Smooth muscle cell (in vitro differentiated cells): ENCODE measurements around the gene CENPN. TPM values are rescaled to one million over a fixed set of nuclear protein-coding genes. Genes with fewer than 3 reads are reported as not detected.
A peak's percentile ranks its signal among the peaks of the same experiment; 100 is the strongest.

Source experiments
- DNase-seq: peaks from one replicate; lab custom pipeline; 2025; ENCODE audit not compliant: unreplicated experiment; lab: John Stamatoyannopoulos, UW
- H2AFZ ChIP-seq: fragments of 200-600 bp; sonication (generic); 2 replicates; pipeline ENCODE4 v1.6.0; 2016; ENCODE audit warnings: antibody characterized with exemption, low read depth, mild to moderate bottlenecking
- H3F3A ChIP-seq: fragments of 200-600 bp; sonication (generic); 2 replicates; pipeline ENCODE4 v1.6.0; 2017; ENCODE audit warnings: antibody characterized with exemption, low read depth
- H3K27ac ChIP-seq: fragments of 200-600 bp; sonication (generic); 2 replicates; pipeline ENCODE4 v1.5.1; 2016; ENCODE audit warnings: low read depth, mild to moderate bottlenecking
- H3K27me3 ChIP-seq: fragments of 200-600 bp; sonication (generic); 2 replicates; pipeline ENCODE4 v1.6.1; 2016; ENCODE audit warnings: low read depth, mild to moderate bottlenecking
- H3K36me3 ChIP-seq: fragments of 200-600 bp; sonication (generic); 2 replicates; pipeline ENCODE4 v1.5.1; 2016; ENCODE audit warnings: low read depth
- H3K4me1 ChIP-seq: fragments of 200-600 bp; sonication (generic); 2 replicates; pipeline ENCODE4 v1.5.1; 2016; ENCODE audit warnings: low read depth
- H3K4me2 ChIP-seq: fragments of 200-600 bp; sonication (generic); 2 replicates; pipeline ENCODE4 v1.6.0; 2016; ENCODE audit warnings: mild to moderate bottlenecking
- H3K4me3 ChIP-seq: fragments of 200-600 bp; sonication (generic); 2 replicates; pipeline ENCODE4 v1.5.1; 2016; ENCODE audit warnings: mild to moderate bottlenecking
- H3K79me2 ChIP-seq: fragments of 200-600 bp; sonication (generic); 2 replicates; pipeline ENCODE4 v1.6.0; 2016; ENCODE audit warnings: low read depth, mild to moderate bottlenecking
- H3K9ac ChIP-seq: fragments of 200-600 bp; sonication (generic); 2 replicates; pipeline ENCODE4 v1.6.0; 2016; ENCODE audit warnings: low read depth
- H3K9me3 ChIP-seq: fragments of 200-600 bp; sonication (generic); replicated peaks from 2 replicates; pipeline ENCODE4 v1.5.1; 2016; ENCODE audit warnings: low read depth
- H4K20me1 ChIP-seq: fragments of 200-600 bp; sonication (generic); 2 replicates; pipeline ENCODE4 v1.6.0; 2016; ENCODE audit warnings: low read depth
- CTCF ChIP-seq: fragments of 200-600 bp; sonication (generic); IDR thresholded peaks from 2 replicates; pipeline ENCODE4 v1.5.1; 2017; ENCODE audit warnings: borderline replicate concordance, mild to moderate bottlenecking, antibody characterized with exemption; ENCODE audit not compliant: insufficient read depth, poor library complexity, severe bottlenecking
- WGBS: methylation state at CpG from one replicate; pipeline ENCODE4 v1.1.7; 2016; ENCODE audit warnings: low lambda C conversion rate; 5-methylcytosine and 5-hydroxymethylcytosine counted together
- polyA plus RNA-seq: library from polyadenylated mRNA; unstranded; fragments of >200 nt; fragmentation: Nextera tagmentation; extraction: Ambion mirVana; gene quantifications from 2 replicates; pipeline ENCODE4 v1.2.1, GENCODE V29; 2016
- total RNA-seq: library from RNA; depleted of rRNA; stranded (reverse); fragments of >200 nt; gene quantifications from 2 replicates; pipeline ENCODE4 v1.2.3, GENCODE V29; 2014

Gene CENPN
- total and polyA plus RNA-seq, 2 experiments from 2014 or later: 18.8 to 25.1 TPM

- Histone ChIP-seq H3K4me3 (no peak overlapping the region), H4K20me1 (peaks cover 5% of the 10 kb centered on the region), H3K4me2 (no peak overlapping the region), H3K9me3 (no peaks in the 10 kb centered on the region), H3F3A (no peaks in the 10 kb centered on the region), H3K36me3 (no peaks in the 10 kb centered on the region), H2AFZ (no peak overlapping the region), H3K4me1 (peaks cover 4% of the 10 kb centered on the region), H3K27me3 (no peaks in the 10 kb centered on the region), H3K79me2 (no peaks in the 10 kb centered on the region), H3K27ac (no peak overlapping the region), H3K9ac (no peak overlapping the region)
- WGBS: 88% methylated on average over 2 of the region's 2 CpGs
- TF ChIP-seq CTCF: no peak
- DNase-seq: no peak
Observed at GRCh38 chr16:80971819-80972218, 35.2 kb upstream of the CENPN start.

DNA sequence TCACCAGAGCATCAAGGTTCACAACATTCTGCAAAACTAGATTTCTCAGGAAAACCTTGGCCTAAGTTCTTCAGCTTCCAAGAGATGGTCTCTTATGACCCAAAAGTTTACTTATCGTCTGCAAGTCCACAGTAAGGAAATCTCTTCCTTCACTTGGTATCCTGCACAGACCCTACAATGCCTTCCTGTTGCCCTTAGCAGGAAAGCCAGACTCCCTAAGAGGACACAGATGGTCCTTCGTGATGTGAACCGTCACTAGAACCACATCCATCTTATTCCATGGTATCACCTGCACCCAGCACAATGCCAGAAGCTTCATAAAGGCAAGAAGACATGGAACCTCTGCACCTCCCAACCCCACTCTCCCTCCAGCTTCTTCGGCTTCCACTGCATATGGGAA, 34.4 kb upstream of the CENPN start:
- Histone ChIP-seq H3K36me3 (no peaks in the 10 kb centered on the region), H3K9ac (no peak overlapping the region), H3F3A (no peaks in the 10 kb centered on the region), H4K20me1 (peaks cover 5% of the 10 kb centered on the region), H3K4me1 (peaks cover 4% of the 10 kb centered on the region), H3K4me2 (no peak overlapping the region), H3K9me3 (no peaks in the 10 kb centered on the region), H3K27ac (no peak overlapping the region), H3K27me3 (no peaks in the 10 kb centered on the region), H3K4me3 (no peak overlapping the region), H3K79me2 (no peaks in the 10 kb centered on the region), H2AFZ (no peak overlapping the region)
- TF ChIP-seq CTCF: no peak
- 94% methylated on average over 4 of the region's 4 CpGs for WGBS
- DNase-seq: no peak

GRCh38 chr16:80973991-80974390, 33.0 kb upstream of the CENPN start:
- Histone ChIP-seq H4K20me1 (peaks cover 8% of the 10 kb centered on the region), H3K4me2 (no peak overlapping the region), H3K27me3 (no peaks in the 10 kb centered on the region), H3K4me3 (no peak overlapping the region), H3K4me1 (peaks cover 4% of the 10 kb centered on the region), H3K79me2 (no peaks in the 10 kb centered on the region), H2AFZ (no peak overlapping the region), H3F3A (no peaks in the 10 kb centered on the region), H3K9ac (no peak overlapping the region), H3K27ac (peak overlapping the region; percentile 45), H3K36me3 (no peaks in the 10 kb centered on the region), H3K9me3 (no peaks in the 10 kb centered on the region)
- WGBS: 57% methylated on average over 4 of the region's 4 CpGs
- TF ChIP-seq CTCF: no peak
- DNase-seq: no peak

DNA sequence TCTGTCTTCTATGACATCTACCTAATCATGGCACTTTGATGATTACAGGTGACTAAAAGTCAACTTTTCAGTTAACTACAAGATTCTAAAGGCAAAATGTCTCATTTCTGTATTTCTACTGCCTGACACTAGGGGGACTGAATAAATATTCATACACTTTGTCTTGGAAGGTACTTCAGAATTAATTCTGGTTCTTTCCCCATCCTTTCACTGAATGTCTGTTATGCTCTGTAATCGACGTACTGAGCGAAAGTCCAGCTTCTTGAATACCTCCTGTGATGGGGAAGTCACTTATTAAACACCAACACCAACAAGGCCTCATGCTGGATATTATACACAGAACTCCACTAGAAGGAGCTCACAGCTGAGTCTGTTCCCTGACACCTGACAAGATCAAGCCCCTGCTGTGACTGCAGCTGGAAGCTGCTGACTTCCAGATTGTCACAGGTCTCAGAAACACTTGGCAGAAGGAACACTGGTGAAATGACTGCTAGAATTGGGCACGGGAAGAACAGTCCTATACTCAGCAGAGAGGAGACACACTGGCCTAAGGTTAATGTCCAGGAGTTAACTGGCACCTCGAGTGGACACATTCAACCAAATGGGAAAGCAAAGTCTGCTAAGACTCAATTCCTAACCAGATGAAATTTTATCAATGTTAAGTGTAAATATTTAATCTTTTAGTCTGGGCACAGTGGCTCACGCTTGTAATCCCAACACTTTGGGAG, 32.2 kb upstream of the CENPN start:
- no peak overlapping the region for H3K4me3 ChIP-seq
- no peak for DNase-seq
- whole genome bisulfite sequencing: 96% methylated on average over 6 of the region's 6 CpGs
- TF ChIP-seq CTCF: peak; percentile 50
- no peaks in the 10 kb centered on the region for H3K36me3 ChIP-seq
- no peak overlapping the region for H2AFZ ChIP-seq
- peaks cover 12% of the 10 kb centered on the region for H4K20me1 ChIP-seq
- H3K9ac ChIP-seq: no peak overlapping the region
- H3K4me1 ChIP-seq: peaks cover 4% of the 10 kb centered on the region
- no peaks in the 10 kb centered on the region for H3F3A ChIP-seq
- no peaks in the 10 kb centered on the region for H3K79me2 ChIP-seq
- peak overlapping the region; percentile 45 for H3K27ac ChIP-seq
- H3K4me2 ChIP-seq: no peak overlapping the region
- no peaks in the 10 kb centered on the region for H3K9me3 ChIP-seq
- no peaks in the 10 kb centered on the region for H3K27me3 ChIP-seq
